LHCN-M2 (cell line): Measurements from ENCODE around the gene DIAPH2. TPM values are rescaled to one million over a fixed set of nuclear protein-coding genes. Genes with fewer than 3 reads are reported as not detected.
"Not testable (repeated sequence)": the region's sequence is repeated elsewhere in the genome, so short reads cannot be mapped to it uniquely, and the experiment has no call there.

Experiments
- DNase-seq: peaks from one replicate; pipeline ENCODE4 v3.0.0-alpha.2; 2012; ENCODE audit warnings: low read depth
- total RNA-seq: library from RNA; depleted of rRNA; stranded (reverse); fragments of >200 nt; gene quantifications from 2 replicates; pipeline ENCODE4 v1.2.3, GENCODE V29; 2014

DIAPH2 gene
- total RNA-seq, 1 experiment from 2014 or later, result 15.1 TPM

GRCh38 chrX:96715481-96715880 is 30.8 kb downstream of the DIAPH2 start:
- peak; percentile 16 for DNase-seq

- no peak for DNase-seq
Measured at GRCh38 chrX:96719161-96719875, 34.7 kb downstream of the DIAPH2 start.

GRCh38 chrX:96721354-96721753 is 36.7 kb downstream of the DIAPH2 start:
- DNase-seq, result peak; percentile 10

- DNase-seq, result no peak
Measured at GRCh38 chrX:96722781-96723180, 38.1 kb downstream of the DIAPH2 start.

- DNase-seq, result no peak
Measured at GRCh38 chrX:96729053-96729452, 44.4 kb downstream of the DIAPH2 start.

- DNase-seq, result no peak
Measured at GRCh38 chrX:96729868-96730643, 45.4 kb downstream of the DIAPH2 start.

- DNase-seq, result not testable (repeated sequence)
Measured at GRCh38 chrX:96731000-96731399, 46.4 kb downstream of the DIAPH2 start.

GRCh38 chrX:96743367-96744073 is 58.9 kb downstream of the DIAPH2 start:
- no peak for DNase-seq

GRCh38 chrX:96752781-96753180 is 68.1 kb downstream of the DIAPH2 start:
- no peak for DNase-seq

GRCh38 chrX:96753230-96753629 is 68.6 kb downstream of the DIAPH2 start:
- DNase-seq, result no peak

GRCh38 chrX:96756491-96756890 is 71.8 kb downstream of the DIAPH2 start:
- no peak for DNase-seq

GRCh38 chrX:96761566-96761965 is 76.9 kb downstream of the DIAPH2 start:
- DNase-seq, result no peak

GRCh38 chrX:96763608-96764007 is 79.0 kb downstream of the DIAPH2 start:
- no peak for DNase-seq

GRCh38 chrX:96764864-96765263 is 80.2 kb downstream of the DIAPH2 start:
- DNase-seq, result no peak

GRCh38 chrX:96770315-96770714 is 85.7 kb downstream of the DIAPH2 start:
- peak; percentile 10 for DNase-seq

- DNase-seq, result no peak
Measured at GRCh38 chrX:96771486-96771885, 86.8 kb downstream of the DIAPH2 start.

- no peak for DNase-seq
Measured at GRCh38 chrX:96774116-96774515, 89.5 kb downstream of the DIAPH2 start.

- DNase-seq, result peak; percentile 20
Measured at GRCh38 chrX:96776966-96777365, 92.3 kb downstream of the DIAPH2 start.

- DNase-seq, result peak; percentile 40
Measured at GRCh38 chrX:96791559-96791958, 106.9 kb downstream of the DIAPH2 start.

- DNase-seq, result no peak
Measured at GRCh38 chrX:96792047-96792446, 107.4 kb downstream of the DIAPH2 start.

- no peak for DNase-seq
Measured at GRCh38 chrX:96798982-96799381, 114.3 kb downstream of the DIAPH2 start.

GRCh38 chrX:96807318-96807717 is 122.7 kb downstream of the DIAPH2 start:
- DNase-seq, result no peak
